HG02938 (cell line): ENCODE measurements around the gene ZNF99.
"Not testable (repeated sequence)": the region's sequence is repeated elsewhere in the genome, so short reads cannot be mapped to it uniquely, and the experiment has no call there.

Experiments used
- ATAC-seq: cut with Tn5 transposase; IDR thresholded peaks from one replicate; pipeline ENCODE4 v1.9.1; 2021; ENCODE audit warnings: mild to moderate bottlenecking, moderate library complexity; ENCODE audit not compliant: unreplicated experiment

ZNF99 gene

GRCh38 chr19:22783651-22784410, at the start of gene ZNF99:
Gene ZNF99, minus strand, starts transcription at chr19:22784151. Its CDS starts 135 bp downstream, at chr19:22784016.
- no peak for ATAC-seq

- no peak for ATAC-seq
These were observed 48.2 kb upstream of the ZNF99 start, which contains the start of gene ZNF723 for GRCh38 chr19:22832031-22832762. Gene ZNF723, plus strand, starts transcription at chr19:22832291. Its CDS starts 89 bp downstream, at chr19:22832380.

- ATAC-seq, result no peak
These were observed 47.3 kb upstream of the ZNF99 start for GRCh38 chr19:22831211-22831610.

- ATAC-seq, result no peak
These were observed 30.2 kb upstream of the ZNF99 start for GRCh38 chr19:22814124-22814523.

GRCh38 chr19:22807061-22807835, 23.3 kb upstream of the ZNF99 start:
- no peak for ATAC-seq

- no peak for ATAC-seq
These were observed 22.5 kb upstream of the ZNF99 start for GRCh38 chr19:22806418-22806817.

GRCh38 chr19:22797040-22797439, 13.1 kb upstream of the ZNF99 start:
- ATAC-seq, result no peak

GRCh38 chr19:22792863-22793262, 8.9 kb upstream of the ZNF99 start:
- not testable (repeated sequence) for ATAC-seq

GRCh38 chr19:22735911-22736645, 47.9 kb downstream of the ZNF99 start:
- ATAC-seq, result no peak

- ATAC-seq, result no peak
These were observed 50.3 kb downstream of the ZNF99 start for GRCh38 chr19:22733691-22734090.

- not testable (repeated sequence) for ATAC-seq
These were observed 55.7 kb downstream of the ZNF99 start for GRCh38 chr19:22728214-22728613.

GRCh38 chr19:22721533-22721932, 62.4 kb downstream of the ZNF99 start:
- not testable (repeated sequence) for ATAC-seq

- ATAC-seq, result no peak
These were observed 75.0 kb downstream of the ZNF99 start for GRCh38 chr19:22708983-22709382.

- not testable (repeated sequence) for ATAC-seq
These were observed 80.9 kb downstream of the ZNF99 start for GRCh38 chr19:22703096-22703495.

- ATAC-seq, result not testable (repeated sequence)
These were observed 81.3 kb downstream of the ZNF99 start for GRCh38 chr19:22702661-22703060.
